GM12878 (cell line): ENCODE measurements around the gene RAPSN.

Source experiments
- BHLHE40 ChIP-seq, 2 experiments: fragments of 450-650 bp in 1 of 2; IDR thresholded peaks; 2 replicates each; pipeline ENCODE4 v1.6.1; 2011 to 2017; ENCODE audit warnings: low read depth in 2 of 2, borderline replicate concordance in 1 of 2, improper control_type of control experiment in 1 of 2, low read length in 1 of 2, mild to moderate bottlenecking in 1 of 2
- CHD2 ChIP-seq: IDR thresholded peaks from 2 replicates; pipeline ENCODE4 v1.6.1; 2011; ENCODE audit warnings: low read depth, low read length, improper control_type of control experiment, borderline replicate concordance
- CTCF ChIP-seq, 3 experiments: IDR thresholded peaks in 2 of 3; conservative IDR thresholded peaks in 1 of 3; 2 replicates each; pipeline ENCODE4 v1.5.1; 2011; ENCODE audit warnings: low read depth in 3 of 3, low read length in 3 of 3, mild to moderate bottlenecking in 3 of 3, control low read depth in 2 of 3, moderate library complexity in 2 of 3, inconsistent platforms in 1 of 3, mixed read lengths in 1 of 3; ENCODE audit not compliant: control insufficient read depth in 2 of 3, insufficient read depth in 1 of 3; ENCODE audit errors: extremely low read depth in 1 of 3
- GATAD2B ChIP-seq: fragments of 450-650 bp; conservative IDR thresholded peaks from 2 replicates; pipeline ENCODE4 v1.6.1; 2017; ENCODE audit warnings: low read depth, mild to moderate bottlenecking, moderate library complexity
- JUND ChIP-seq: IDR thresholded peaks from 2 replicates; pipeline ENCODE4 v1.6.1; 2012; ENCODE audit warnings: low read depth, mild to moderate bottlenecking, low read length, improper control_type of control experiment, moderate library complexity
- KDM1A ChIP-seq: fragments of 200-600 bp; sonication (generic); IDR thresholded peaks from 2 replicates; pipeline ENCODE4 v1.6.1; 2016; ENCODE audit warnings: borderline replicate concordance
- MAX ChIP-seq: IDR thresholded peaks from 2 replicates; pipeline ENCODE4 v1.6.1; 2012; ENCODE audit warnings: low read depth, low read length, improper control_type of control experiment
- MXI1 ChIP-seq: fragments of 150-350 bp; IDR thresholded peaks from 2 replicates; pipeline ENCODE4 v1.6.1; 2011; ENCODE audit warnings: low read depth, mild to moderate bottlenecking, inconsistent platforms, low read length, improper control_type of control experiment
- POLR2AphosphoS5 ChIP-seq: IDR thresholded peaks from 2 replicates; pipeline ENCODE4 v1.6.1; 2011; ENCODE audit warnings: mild to moderate bottlenecking, low read length, inconsistent platforms

GRCh38 chr11:47415949-47416472 lies 32.9 kb downstream of the RAPSN start:
- no peak for TF ChIP-seq KDM1A
- no peak for TF ChIP-seq JUND
- no peak for TF ChIP-seq MXI1
- no peak for TF ChIP-seq POLR2AphosphoS5
- TF ChIP-seq MAX = no peak
- TF ChIP-seq CHD2 = no peak
- TF ChIP-seq BHLHE40 (IDR thresholded peaks at IDR 0.05; ENCODE audit: borderline replicate concordance in 1 of 2, low read depth in 2 of 2, low read length in 1 of 2) = no peak
- TF ChIP-seq GATAD2B = no peak
- TF ChIP-seq CTCF (IDR thresholded peaks at IDR 0.05 in 2 of 3, conservative IDR thresholded peaks at IDR 0.05 in 1 of 3; ENCODE audit: control insufficient read depth in 2 of 3, extremely low read depth in 1 of 3, insufficient read depth in 1 of 3, low read depth in 3 of 3, low read length in 3 of 3) = no peak
